GM12891 (cell line): ENCODE measurements around the gene DIP2C.
"Not testable (repeated sequence)": the region's sequence is repeated elsewhere in the genome, so short reads cannot be mapped to it uniquely, and the experiment has no call there.

Source experiments
- POLR2A ChIP-seq: IDR thresholded peaks from 2 replicates; pipeline ENCODE4 v1.6.1; 2011; ENCODE audit warnings: low read depth, low read length, control low read depth
- POLR2AphosphoS5 ChIP-seq: IDR thresholded peaks from 2 replicates; pipeline ENCODE4 v1.6.1; 2011; ENCODE audit warnings: low read depth, low read length, control low read depth
- POU2F2 ChIP-seq: IDR thresholded peaks from 2 replicates; pipeline ENCODE4 v1.6.1; 2011; ENCODE audit warnings: low read depth, mild to moderate bottlenecking, control low read depth, low read length, moderate library complexity
- TAF1 ChIP-seq: IDR thresholded peaks from 2 replicates; pipeline ENCODE4 v1.6.1; 2011; ENCODE audit warnings: low read depth, low read length, control low read depth

DNA sequence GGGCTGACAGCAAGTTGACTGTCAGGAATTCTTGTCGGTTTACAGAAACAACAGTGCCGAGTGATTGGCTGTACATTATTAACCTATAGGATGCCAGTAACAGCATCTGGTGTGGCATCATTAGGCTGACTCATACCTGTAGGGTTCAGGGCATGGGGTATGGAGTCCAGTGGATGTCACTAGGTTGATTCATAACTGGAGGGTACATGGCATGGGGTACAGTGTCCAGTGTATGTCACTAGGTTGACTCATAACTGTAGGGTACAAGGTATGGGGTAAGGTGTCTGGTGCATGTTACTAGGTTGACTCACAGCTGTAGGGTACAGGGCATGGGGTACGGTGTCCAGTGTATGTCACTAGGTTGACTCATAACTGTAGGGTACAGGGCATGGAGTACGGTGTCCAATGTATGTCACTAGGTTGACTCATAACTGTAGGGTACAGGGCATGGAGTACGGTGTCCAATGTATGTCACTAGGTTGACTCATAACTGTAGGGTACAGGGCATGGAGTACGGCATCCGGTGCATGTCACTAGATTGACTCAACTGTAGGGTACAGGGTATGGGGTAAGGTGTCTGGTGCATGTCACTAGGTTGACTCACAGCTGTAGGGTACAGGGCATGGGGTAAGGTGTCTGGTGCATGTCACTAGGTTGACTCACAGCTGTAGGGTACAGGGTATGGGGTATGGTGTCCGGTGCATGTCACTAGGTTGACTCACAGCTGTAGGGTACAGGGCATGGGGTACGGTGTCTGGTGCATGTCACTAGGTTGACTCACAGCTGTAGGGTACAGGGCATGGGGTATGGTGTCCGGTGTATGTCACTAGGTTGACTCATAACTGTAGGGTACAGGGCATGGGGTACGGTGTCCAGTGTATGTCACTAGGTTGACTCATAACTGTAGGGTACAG is 425.1 kb downstream of the DIP2C start:
- not testable (repeated sequence) for TF ChIP-seq POLR2A, POLR2AphosphoS5, POU2F2, TAF1
